GM12878 (cell line): ENCODE data around the gene DNAJC22.

ENCODE experiments used
- BMI1 ChIP-seq: fragments of 450-650 bp; IDR thresholded peaks from 2 replicates; pipeline ENCODE4 v1.6.1; 2016; ENCODE audit warnings: mild to moderate bottlenecking, moderate library complexity, borderline replicate concordance
- HDAC6 ChIP-seq: fragments of 200-600 bp; sonication (generic); IDR thresholded peaks from one replicate; pipeline ENCODE4 v1.8.0; 2017; ENCODE audit warnings: antibody characterized with exemption; ENCODE audit not compliant: unreplicated experiment
- JUNB ChIP-seq: IDR thresholded peaks from 2 replicates; pipeline ENCODE4 v1.6.1; 2016; ENCODE audit warnings: antibody characterized with exemption, mild to moderate bottlenecking
- POLR2A ChIP-seq: IDR thresholded peaks from 2 replicates; pipeline ENCODE4 v1.6.1; 2011; ENCODE audit warnings: low read depth, mild to moderate bottlenecking, low read length
- SIN3A ChIP-seq: IDR thresholded peaks from 2 replicates; pipeline ENCODE4 v1.6.1; 2012; ENCODE audit warnings: low read depth, low read length, improper control_type of control experiment
- SP1 ChIP-seq: IDR thresholded peaks from one replicate; pipeline ENCODE4 v1.6.1; 2011; ENCODE audit warnings: low read depth, low read length
- TF ChIP-seq, protein P1 (sequence below), 3 experiments: IDR thresholded peaks in 2 of 3; conservative IDR thresholded peaks in 1 of 3; 2 replicates each; pipeline ENCODE4 v1.5.1; 2011; ENCODE audit warnings: low read depth in 3 of 3, low read length in 3 of 3, mild to moderate bottlenecking in 3 of 3, control low read depth in 2 of 3, moderate library complexity in 2 of 3, inconsistent platforms in 1 of 3, mixed read lengths in 1 of 3; ENCODE audit not compliant: control insufficient read depth in 2 of 3, insufficient read depth in 1 of 3; ENCODE audit errors: extremely low read depth in 1 of 3

DNA sequence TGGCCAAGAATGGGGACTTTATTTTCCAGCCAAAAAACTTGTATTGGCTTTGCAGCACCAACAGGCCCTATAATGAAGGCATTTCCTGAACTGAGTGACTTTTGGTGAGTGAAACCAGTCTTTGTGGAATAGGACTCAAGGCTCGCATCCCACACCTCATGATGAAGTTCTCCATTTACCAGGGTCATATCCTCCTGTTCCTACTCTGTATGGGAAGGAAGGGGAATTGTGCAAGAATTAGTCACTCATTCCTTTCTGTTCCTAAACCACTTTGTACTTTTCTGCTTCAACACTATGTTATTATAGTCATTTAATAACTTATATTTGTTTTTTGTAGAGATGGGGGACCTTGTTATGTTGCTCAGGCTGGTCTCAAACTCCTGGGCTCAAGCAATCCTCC is 18.3 kb downstream of the DNAJC22 start:
- no peak for TF ChIP-seq POLR2A
- no peak for TF ChIP-seq HDAC6
- TF ChIP-seq, protein P1, sequence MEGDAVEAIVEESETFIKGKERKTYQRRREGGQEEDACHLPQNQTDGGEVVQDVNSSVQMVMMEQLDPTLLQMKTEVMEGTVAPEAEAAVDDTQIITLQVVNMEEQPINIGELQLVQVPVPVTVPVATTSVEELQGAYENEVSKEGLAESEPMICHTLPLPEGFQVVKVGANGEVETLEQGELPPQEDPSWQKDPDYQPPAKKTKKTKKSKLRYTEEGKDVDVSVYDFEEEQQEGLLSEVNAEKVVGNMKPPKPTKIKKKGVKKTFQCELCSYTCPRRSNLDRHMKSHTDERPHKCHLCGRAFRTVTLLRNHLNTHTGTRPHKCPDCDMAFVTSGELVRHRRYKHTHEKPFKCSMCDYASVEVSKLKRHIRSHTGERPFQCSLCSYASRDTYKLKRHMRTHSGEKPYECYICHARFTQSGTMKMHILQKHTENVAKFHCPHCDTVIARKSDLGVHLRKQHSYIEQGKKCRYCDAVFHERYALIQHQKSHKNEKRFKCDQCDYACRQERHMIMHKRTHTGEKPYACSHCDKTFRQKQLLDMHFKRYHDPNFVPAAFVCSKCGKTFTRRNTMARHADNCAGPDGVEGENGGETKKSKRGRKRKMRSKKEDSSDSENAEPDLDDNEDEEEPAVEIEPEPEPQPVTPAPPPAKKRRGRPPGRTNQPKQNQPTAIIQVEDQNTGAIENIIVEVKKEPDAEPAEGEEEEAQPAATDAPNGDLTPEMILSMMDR (IDR thresholded peaks at IDR 0.05 in 2 of 3, conservative IDR thresholded peaks at IDR 0.05 in 1 of 3; ENCODE audit: control insufficient read depth in 2 of 3, extremely low read depth in 1 of 3, insufficient read depth in 1 of 3, low read depth in 3 of 3, low read length in 3 of 3), result no peak
- TF ChIP-seq JUNB, result no peak
- no peak for TF ChIP-seq SP1
- TF ChIP-seq SIN3A, result no peak
- TF ChIP-seq BMI1, result no peak
